Fibroblast of lung (primary cell): ENCODE measurements around the gene CRTAP. TPM values are rescaled to one million over a fixed set of nuclear protein-coding genes. Genes with fewer than 3 reads are reported as not detected.
"Not testable (repeated sequence)": the region's sequence is repeated elsewhere in the genome, so short reads cannot be mapped to it uniquely, and the experiment has no call there.

Experiments used
- DNase-seq, 2 donors: peaks; one replicate each; pipeline versions ENCODE4 v3.0.0 to v3.0.0-alpha.2; 2010; ENCODE audit warnings: low read depth in 2 of 2
- H2AFZ ChIP-seq: 2 replicates; pipeline ENCODE4 v1.5.1; 2012; ENCODE audit warnings: low read length, control low read depth, inconsistent platforms
- H3K27ac ChIP-seq: 2 replicates; pipeline ENCODE4 v1.5.1; 2011; ENCODE audit warnings: low read length, control low read depth; ENCODE audit not compliant: insufficient read depth
- H3K27me3 ChIP-seq: 2 replicates; pipeline ENCODE4 v1.5.1; 2011; ENCODE audit warnings: mild to moderate bottlenecking, low read length; ENCODE audit not compliant: control insufficient read depth, insufficient read depth
- H3K36me3 ChIP-seq: 2 replicates; pipeline ENCODE4 v1.5.1; 2011; ENCODE audit warnings: low read length; ENCODE audit not compliant: control insufficient read depth, insufficient read depth
- H3K4me1 ChIP-seq: 2 replicates; pipeline ENCODE4 v1.5.1; 2011; ENCODE audit warnings: low read length; ENCODE audit not compliant: control insufficient read depth, insufficient read depth; ENCODE audit errors: extremely low read depth
- H3K4me2 ChIP-seq: 2 replicates; pipeline ENCODE4 v1.5.1; 2011; ENCODE audit warnings: low read length, control low read depth; ENCODE audit not compliant: insufficient read depth; ENCODE audit errors: extremely low read depth
- H3K4me3 ChIP-seq, 4 experiments: fragments of 200-600 bp in 1 of 4; sonication (generic) in 1 of 4; replicated peaks in 1 of 4; 2 replicates each; pipeline ENCODE4 v1.5.1; 2011 to 2016; ENCODE audit warnings: low read length in 4 of 4, low read depth in 3 of 4, mild to moderate bottlenecking in 3 of 4, control low read depth in 2 of 4, inconsistent platforms in 1 of 4, mixed read lengths in 1 of 4; ENCODE audit not compliant: insufficient read depth in 1 of 4; ENCODE audit errors: control extremely low read depth in 1 of 4
- H3K79me2 ChIP-seq: 2 replicates; pipeline ENCODE4 v1.5.1; 2012; ENCODE audit warnings: mild to moderate bottlenecking, low read length, inconsistent platforms; ENCODE audit not compliant: control insufficient read depth, insufficient read depth
- H3K9ac ChIP-seq: 2 replicates; pipeline ENCODE4 v1.5.1; 2011; ENCODE audit warnings: mild to moderate bottlenecking, low read length, control low read depth; ENCODE audit not compliant: insufficient read depth
- H3K9me3 ChIP-seq: 2 replicates; pipeline ENCODE4 v1.5.1; 2012; ENCODE audit warnings: low read depth, low read length; ENCODE audit not compliant: control insufficient read depth, insufficient read depth
- H4K20me1 ChIP-seq: 2 replicates; pipeline ENCODE4 v1.5.1; 2011; ENCODE audit warnings: low read length; ENCODE audit not compliant: control insufficient read depth, insufficient read depth; ENCODE audit errors: extremely low read depth
- CTCF ChIP-seq, 2 donors: IDR thresholded peaks in 1 of 2; conservative IDR thresholded peaks in 1 of 2; 1 replicate in 1 of 2; 2 replicates in 1 of 2; pipeline ENCODE4 v1.5.1; 2011 to 2012; ENCODE audit warnings: low read length in 2 of 2, control low read depth in 1 of 2, inconsistent platforms in 1 of 2, low read depth in 1 of 2, mild to moderate bottlenecking in 1 of 2
- EZH2 ChIP-seq: IDR thresholded peaks from 2 replicates; pipeline ENCODE4 v1.5.1; 2012; ENCODE audit warnings: low read length, control low read depth, mild to moderate bottlenecking; ENCODE audit errors: missing control alignments
- polyA plus RNA-seq, 2 donors: library from polyadenylated mRNA; depleted of rRNA in 1 of 2; stranded (reverse) in 1 of 2; unstranded in 1 of 2; fragments of >200 nt; gene quantifications; 2 replicates each; pipeline ENCODE4 v1.2.1, GENCODE V29; 2011 to 2012; ENCODE audit warnings: missing spikeins in 1 of 2
- total RNA-seq: library from RNA; depleted of rRNA; stranded (reverse); fragments of >200 nt; gene quantifications from 2 replicates; pipeline ENCODE4 v1.2.1, GENCODE V29; 2014

The CRTAP gene
- total and polyA plus RNA-seq, 2 donors (not counting 1 experiment from before 2014, with no cell fraction given) = 318 to 332 TPM

GRCh38 chr3:33174711-33175414 lies 61.0 kb downstream of the CRTAP start:
- Histone ChIP-seq H3K9ac (no peak overlapping the region), H3K36me3 (no peaks in the 10 kb centered on the region), H3K4me3 (no peak overlapping the region), H3K27ac (no peak overlapping the region), H2AFZ (no peak overlapping the region), H3K4me2 (no peak overlapping the region), H3K4me1 (no peaks in the 10 kb centered on the region), H4K20me1 (no peaks in the 10 kb centered on the region), H3K9me3 (no peaks in the 10 kb centered on the region), H3K27me3 (no peaks in the 10 kb centered on the region), H3K79me2 (no peaks in the 10 kb centered on the region)
- TF ChIP-seq CTCF (conservative IDR thresholded peaks at IDR 0.05 in 1 of 2, IDR thresholded peaks at IDR 0.05 in 1 of 2; ENCODE audit: low read depth in 1 of 2, low read length in 2 of 2) (no peak), EZH2 (no peak)
- DNase-seq = peak in 1 of 2 donors; percentile 3

- no peak overlapping the region for H2AFZ ChIP-seq
- no peaks in the 10 kb centered on the region for H3K79me2 ChIP-seq
- no peaks in the 10 kb centered on the region for H3K9me3 ChIP-seq
- TF ChIP-seq CTCF (conservative IDR thresholded peaks at IDR 0.05 in 1 of 2, IDR thresholded peaks at IDR 0.05 in 1 of 2; ENCODE audit: low read depth in 1 of 2, low read length in 2 of 2) (no peak), EZH2 (no peak)
- no peaks in the 10 kb centered on the region for H4K20me1 ChIP-seq
- H3K27ac ChIP-seq = no peak overlapping the region
- no peak overlapping the region for H3K4me3 ChIP-seq
- no peak for DNase-seq
- no peaks in the 10 kb centered on the region for H3K36me3 ChIP-seq
- H3K27me3 ChIP-seq = no peaks in the 10 kb centered on the region
- H3K4me2 ChIP-seq = no peak overlapping the region
- H3K4me1 ChIP-seq = no peaks in the 10 kb centered on the region
- H3K9ac ChIP-seq = no peak overlapping the region
Observed at GRCh38 chr3:33179132-33179531, 65.3 kb downstream of the CRTAP start.

- Histone ChIP-seq H3K4me1 (no peaks in the 10 kb centered on the region), H3K9me3 (no peaks in the 10 kb centered on the region), H3K79me2 (no peaks in the 10 kb centered on the region), H2AFZ (no peak overlapping the region), H3K36me3 (no peaks in the 10 kb centered on the region), H3K4me2 (no peak overlapping the region), H3K27ac (no peak overlapping the region), H3K27me3 (no peaks in the 10 kb centered on the region), H4K20me1 (no peaks in the 10 kb centered on the region), H3K4me3 (no peak overlapping the region), H3K9ac (no peak overlapping the region)
- TF ChIP-seq EZH2 (no peak), CTCF (conservative IDR thresholded peaks at IDR 0.05 in 1 of 2, IDR thresholded peaks at IDR 0.05 in 1 of 2; ENCODE audit: low read depth in 1 of 2, low read length in 2 of 2) (no peak)
- no peak for DNase-seq
Observed at GRCh38 chr3:33181229-33181628, 67.4 kb downstream of the CRTAP start.

GRCh38 chr3:33181641-33182040 lies 67.8 kb downstream of the CRTAP start:
- not testable (repeated sequence) for H3K4me1 ChIP-seq, H3K9ac ChIP-seq

More at GRCh38 chr3:33181641-33182040, 67.8 kb downstream of the CRTAP start:
- not testable (repeated sequence) for H3K27ac ChIP-seq, H4K20me1 ChIP-seq, H3K9me3 ChIP-seq, H3K36me3 ChIP-seq, H2AFZ ChIP-seq, H3K27me3 ChIP-seq, H3K4me2 ChIP-seq, DNase-seq, H3K4me3 ChIP-seq, H3K79me2 ChIP-seq
